HFF-Myc (cell line): ENCODE data around the gene MYH7.

Source experiments
- DNase-seq: peaks from one replicate; pipeline ENCODE4 v3.0.0-alpha.2; 2011; ENCODE audit warnings: low read depth; ENCODE audit errors: extremely low read depth
- H3K4me3 ChIP-seq: replicated peaks from 2 replicates; pipeline ENCODE4 v1.5.1; 2011; ENCODE audit warnings: low read depth, mild to moderate bottlenecking, control low read depth, low read length
- CTCF ChIP-seq: IDR thresholded peaks from 2 replicates; pipeline ENCODE4 v1.5.1; 2012; ENCODE audit warnings: mild to moderate bottlenecking, low read depth, low read length, control low read depth; ENCODE audit errors: missing control alignments

The MYH7 gene

GRCh38 chr14:23385642-23386265 is 49.7 kb downstream of the MYH7 start:
- no peak overlapping the region for H3K4me3 ChIP-seq
- no peak for TF ChIP-seq CTCF
- DNase-seq: no peak

GRCh38 chr14:23385244-23385641 is 50.2 kb downstream of the MYH7 start:
- no peak overlapping the region for H3K4me3 ChIP-seq
- no peak for TF ChIP-seq CTCF
- DNase-seq: no peak

- no peak for DNase-seq
- no peak for TF ChIP-seq CTCF
- no peak overlapping the region for H3K4me3 ChIP-seq
These were observed 50.9 kb downstream of the MYH7 start for GRCh38 chr14:23384364-23385080.

GRCh38 chr14:23382731-23383440 is 52.6 kb downstream of the MYH7 start:
- TF ChIP-seq CTCF: no peak
- no peak overlapping the region for H3K4me3 ChIP-seq
- DNase-seq: no peak

GRCh38 chr14:23382276-23382675 is 53.2 kb downstream of the MYH7 start:
- no peak overlapping the region for H3K4me3 ChIP-seq
- no peak for DNase-seq
- no peak for TF ChIP-seq CTCF

GRCh38 chr14:23381871-23382270 is 53.6 kb downstream of the MYH7 start:
- TF ChIP-seq CTCF: no peak
- no peak for DNase-seq
- H3K4me3 ChIP-seq: no peak overlapping the region
